Uterus (tissue), 4 donors: ENCODE data around the gene CARF. TPM values are rescaled to one million over a fixed set of nuclear protein-coding genes. Genes with fewer than 3 reads are reported as not detected.
"Not testable (repeated sequence)": the region's sequence is repeated elsewhere in the genome, so short reads cannot be mapped to it uniquely, and the experiment has no call there.

Experiments
- DNase-seq, 2 donors: peaks; one replicate each; pipeline ENCODE4 v3.0.0-alpha.2; 2019 to 2020
- H3K27ac ChIP-seq, 2 donors: fragments of 200-600 bp; sonication (generic); 1 replicate in 1 of 2; 2 replicates in 1 of 2; pipeline ENCODE4 v1.5.1; 2016 to 2018
- H3K27me3 ChIP-seq, 2 donors: fragments of 200-600 bp; sonication (generic); one replicate each; pipeline ENCODE4 v1.5.1; 2018 to 2019; ENCODE audit warnings: control low read depth in 1 of 2
- H3K36me3 ChIP-seq, 2 donors: fragments of 200-600 bp; sonication (generic); one replicate each; pipeline ENCODE4 v1.5.1; 2019; ENCODE audit warnings: control low read depth in 1 of 2
- H3K4me1 ChIP-seq, 2 donors: fragments of 200-600 bp; sonication (generic); one replicate each; pipeline ENCODE4 v1.5.1; 2018 to 2019; ENCODE audit warnings: control low read depth in 1 of 2
- H3K4me3 ChIP-seq, 2 donors: fragments of 200-600 bp; sonication (generic); 1 replicate in 1 of 2; 2 replicates in 1 of 2; pipeline ENCODE4 v1.5.1; 2018 to 2019; ENCODE audit warnings: mild to moderate bottlenecking in 1 of 2
- H3K9me3 ChIP-seq, 2 donors: fragments of 200-600 bp; sonication (generic); one replicate each; pipeline ENCODE4 v1.5.1; 2019; ENCODE audit warnings: control low read depth in 1 of 2
- CTCF ChIP-seq, 4 experiments: fragments of 200-600 bp in 2 of 4; fragments of 450-650 bp in 2 of 4; sonication (generic) in 2 of 4; IDR thresholded peaks; one replicate each; pipeline ENCODE4 v1.5.1; 2016 to 2019; ENCODE audit warnings: antibody characterized with exemption in 4 of 4, mild to moderate bottlenecking in 2 of 4, moderate library complexity in 1 of 4
- POLR2A ChIP-seq, 2 donors: fragments of 450-650 bp; IDR thresholded peaks; one replicate each; pipeline ENCODE4 v1.6.1; 2016; ENCODE audit warnings: antibody characterized with exemption in 2 of 2, mild to moderate bottlenecking in 1 of 2, moderate library complexity in 1 of 2
- intact Hi-C: fragments of 100-400 bp; cut with DNase I; formaldehyde crosslinking; loops from one replicate; pipeline ENCODE4 v1.15.1; 2023; ENCODE audit warnings: low total_unique reads
- total RNA-seq, 4 donors: library from RNA; depleted of rRNA in 3 of 4; stranded (reverse); fragments of >200 nt in 3 of 4; gene quantifications; one replicate each; pipeline versions ENCODE4 v1.1.0 to v1.2.4, GENCODE V29; 2014 to 2023
- donor health status: DM: yes; HTN: yes; CAD: no.

Gene CARF
- total RNA-seq, 4 donors from 2014 or later, result 5.0 to 26.1 (median 24.0) TPM

GRCh38 chr2:202881570-202881969 is 30.5 kb upstream of the CARF start:
- Histone ChIP-seq H3K4me3 (no peak overlapping the region), H3K27me3 (no peaks in the 10 kb centered on the region), H3K4me1 (no peaks in the 10 kb centered on the region), H3K9me3 (no peaks in the 10 kb centered on the region), H3K27ac (no peak overlapping the region), H3K36me3 (no peaks in the 10 kb centered on the region)
- intact Hi-C loops, result no loop called here
- DNase-seq, result no peak
- TF ChIP-seq CTCF (IDR thresholded peaks at IDR 0.05) (no peak), POLR2A (IDR thresholded peaks at IDR 0.05) (no peak)

- intact Hi-C loops, result no loop called here
- TF ChIP-seq POLR2A (IDR thresholded peaks at IDR 0.05) (no peak), CTCF (IDR thresholded peaks at IDR 0.05) (no peak)
- no peak for DNase-seq
- no peak overlapping the region for H3K4me3 ChIP-seq
- H3K27me3 ChIP-seq, result no peaks in the 10 kb centered on the region
- H3K4me1 ChIP-seq, result no peaks in the 10 kb centered on the region
- no peaks in the 10 kb centered on the region for H3K36me3 ChIP-seq
- H3K9me3 ChIP-seq, result no peaks in the 10 kb centered on the region
- H3K27ac ChIP-seq, result no peak overlapping the region
These were observed 27.9 kb upstream of the CARF start for GRCh38 chr2:202883987-202884675.

- DNase-seq, result no peak
- Histone ChIP-seq H3K27me3 (no peaks in the 10 kb centered on the region), H3K36me3 (no peaks in the 10 kb centered on the region), H3K4me3 (no peak overlapping the region), H3K9me3 (no peaks in the 10 kb centered on the region), H3K27ac (no peak overlapping the region), H3K4me1 (no peaks in the 10 kb centered on the region)
- TF ChIP-seq POLR2A (IDR thresholded peaks at IDR 0.05) (no peak), CTCF (IDR thresholded peaks at IDR 0.05) (no peak)
- intact Hi-C loops, result no loop called here
These were observed 26.9 kb upstream of the CARF start for GRCh38 chr2:202885190-202885589.

GRCh38 chr2:202905507-202905906 is 6.6 kb upstream of the CARF start:
- intact Hi-C loops, H3K9me3 ChIP-seq, H3K4me1 ChIP-seq, DNase-seq, H3K4me3 ChIP-seq, H3K27ac ChIP-seq, H3K27me3 ChIP-seq, H3K36me3 ChIP-seq: not testable (repeated sequence)

GRCh38 chr2:202908186-202908585 is 3.9 kb upstream of the CARF start:
- Histone ChIP-seq H3K27me3 (no peaks in the 10 kb centered on the region), H3K4me3 (no peak overlapping the region), H3K9me3 (peaks cover 0 to 4% of the 10 kb centered on the region in 2 donors), H3K36me3 (no peaks in the 10 kb centered on the region), H3K4me1 (peaks cover 0 to 8% of the 10 kb centered on the region in 2 donors), H3K27ac (no peak overlapping the region)
- intact Hi-C loops, result no loop called here
- DNase-seq, result no peak
- TF ChIP-seq POLR2A (IDR thresholded peaks at IDR 0.05), result no peak
- no peak for TF ChIP-seq CTCF (IDR thresholded peaks at IDR 0.05)
